ENCODE measurements around the gene CCDC40. TPM values are rescaled to one million over a fixed set of nuclear protein-coding genes. Genes with fewer than 3 reads are reported as not detected.

Gene CCDC40
- total and polyA plus RNA-seq, 2 donors from 2014 or later = 5.1 to 22.6 TPM

DNA sequence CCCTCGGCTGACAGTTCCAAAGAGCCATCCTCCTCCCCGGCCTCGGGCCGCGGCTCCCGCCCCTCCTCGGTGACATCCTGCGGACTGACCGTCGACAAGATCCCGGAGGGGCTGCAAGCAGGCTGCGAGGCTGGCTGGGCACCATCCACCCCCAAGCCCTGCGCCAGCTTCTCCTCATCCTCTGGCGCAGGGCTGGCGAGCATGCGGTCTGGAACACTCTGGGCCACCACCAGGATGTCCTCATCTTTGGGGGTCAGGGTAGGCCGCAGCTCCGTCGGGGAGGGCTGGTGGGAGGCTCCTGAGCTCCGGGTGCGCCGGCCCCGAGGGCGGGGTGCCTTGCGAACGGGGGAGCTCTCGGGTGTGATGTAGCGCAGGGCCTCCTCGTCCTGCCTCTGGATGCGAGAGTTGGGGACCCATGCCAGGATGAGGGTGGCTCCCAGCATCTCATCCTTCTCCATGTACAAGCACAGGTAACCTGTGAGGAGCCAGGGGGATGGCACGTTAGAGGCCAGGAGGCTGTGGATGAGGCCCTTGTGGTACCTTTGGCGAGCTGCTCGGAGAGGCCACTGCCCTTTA, 26.1 kb upstream of the CCDC40 start:
- intact Hi-C loops (cut with DNase I) = no loop called here
- DNase-seq = peak in 1 of 5 donors; percentile 53
- TF ChIP-seq, protein P1, sequence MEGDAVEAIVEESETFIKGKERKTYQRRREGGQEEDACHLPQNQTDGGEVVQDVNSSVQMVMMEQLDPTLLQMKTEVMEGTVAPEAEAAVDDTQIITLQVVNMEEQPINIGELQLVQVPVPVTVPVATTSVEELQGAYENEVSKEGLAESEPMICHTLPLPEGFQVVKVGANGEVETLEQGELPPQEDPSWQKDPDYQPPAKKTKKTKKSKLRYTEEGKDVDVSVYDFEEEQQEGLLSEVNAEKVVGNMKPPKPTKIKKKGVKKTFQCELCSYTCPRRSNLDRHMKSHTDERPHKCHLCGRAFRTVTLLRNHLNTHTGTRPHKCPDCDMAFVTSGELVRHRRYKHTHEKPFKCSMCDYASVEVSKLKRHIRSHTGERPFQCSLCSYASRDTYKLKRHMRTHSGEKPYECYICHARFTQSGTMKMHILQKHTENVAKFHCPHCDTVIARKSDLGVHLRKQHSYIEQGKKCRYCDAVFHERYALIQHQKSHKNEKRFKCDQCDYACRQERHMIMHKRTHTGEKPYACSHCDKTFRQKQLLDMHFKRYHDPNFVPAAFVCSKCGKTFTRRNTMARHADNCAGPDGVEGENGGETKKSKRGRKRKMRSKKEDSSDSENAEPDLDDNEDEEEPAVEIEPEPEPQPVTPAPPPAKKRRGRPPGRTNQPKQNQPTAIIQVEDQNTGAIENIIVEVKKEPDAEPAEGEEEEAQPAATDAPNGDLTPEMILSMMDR (IDR thresholded peaks at IDR 0.05; ENCODE audit: borderline replicate concordance, extremely low read depth, insufficient read depth) = no peak

DNA sequence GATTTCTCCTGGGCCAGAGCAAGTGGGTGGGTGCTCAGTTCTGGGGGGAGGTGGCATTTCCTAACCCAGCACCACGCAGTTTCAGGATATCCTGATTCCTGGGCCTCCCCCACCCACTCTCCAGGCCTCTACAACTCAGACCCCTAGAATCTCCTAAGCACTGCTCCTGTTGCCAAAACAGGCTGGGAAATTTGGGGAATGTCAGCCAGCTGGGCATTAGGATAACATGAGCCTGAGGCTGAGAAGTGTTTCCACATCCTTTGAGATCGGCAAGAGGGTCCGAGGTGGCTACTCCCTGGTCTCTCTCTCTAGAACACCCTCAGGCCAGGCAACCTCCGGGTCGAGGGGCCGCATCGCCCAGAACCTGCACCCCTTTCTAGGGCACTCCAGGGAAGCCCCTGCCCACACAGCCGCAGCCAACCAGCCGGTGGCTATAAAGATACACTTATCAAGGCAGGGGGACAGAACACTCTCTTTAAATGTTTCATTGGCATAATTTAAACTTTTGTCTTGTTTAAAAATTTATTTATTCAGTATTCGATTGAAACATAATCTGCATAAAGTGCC, 24.4 kb upstream of the CCDC40 start:
- no peak overlapping the region for H3K27ac ChIP-seq (ENCODE audit: low read depth in 2 of 2, low read length in 2 of 2)
- FAIRE-seq (no peak), DNase-seq (no peak)
- peaks cover 0 to 13% (median 4%) of the 10 kb centered on the region in 3 donors for H3K36me3 ChIP-seq (ENCODE audit: control insufficient read depth in 2 of 3, insufficient read depth in 3 of 3, low read length in 3 of 3)
- TF ChIP-seq, protein P1 (IDR thresholded peaks at IDR 0.05; ENCODE audit: borderline replicate concordance, extremely low read depth, insufficient read depth) = no peak
- no peaks in the 10 kb centered on the region for H3K9me3 ChIP-seq (ENCODE audit: control insufficient read depth in 2 of 3, insufficient read depth in 1 of 3, low read length in 3 of 3)
- peaks cover 0 to 5% (median 0%) of the 10 kb centered on the region in 3 donors for H3K4me1 ChIP-seq (ENCODE audit: control insufficient read depth in 2 of 3, insufficient read depth in 2 of 3, low read depth in 1 of 3, low read length in 3 of 3)
- H3K9ac ChIP-seq (ENCODE audit: low read length in 3 of 3) = no peak overlapping the region
- intact Hi-C loops (cut with DNase I) = no loop called here
- no peaks in the 10 kb centered on the region for H3K27me3 ChIP-seq (ENCODE audit: control insufficient read depth, insufficient read depth, low read length)
- no peak overlapping the region for H3K4me3 ChIP-seq (ENCODE audit: low read length in 3 of 3)

More for the DNA sequence above, 26.1 kb upstream of the CCDC40 start:
- Histone ChIP-seq H3K27ac (ENCODE audit: low read depth in 2 of 2, low read length in 2 of 2) (no peak overlapping the region), H3K9ac (ENCODE audit: low read length in 3 of 3) (no peak overlapping the region), H3K4me1 (ENCODE audit: control insufficient read depth in 2 of 3, insufficient read depth in 2 of 3, low read depth in 1 of 3, low read length in 3 of 3) (peaks cover 0 to 6% (median 5%) of the 10 kb centered on the region in 3 donors), H3K27me3 (ENCODE audit: control insufficient read depth, insufficient read depth, low read length) (no peaks in the 10 kb centered on the region), H3K9me3 (ENCODE audit: control insufficient read depth in 2 of 3, insufficient read depth in 1 of 3, low read length in 3 of 3) (no peaks in the 10 kb centered on the region), H3K36me3 (ENCODE audit: control insufficient read depth in 2 of 3, insufficient read depth in 3 of 3, low read length in 3 of 3) (peaks cover 0 to 13% (median 4%) of the 10 kb centered on the region in 3 donors), H3K4me3 (ENCODE audit: low read length in 3 of 3) (no peak overlapping the region)
- no peak for FAIRE-seq

DNA sequence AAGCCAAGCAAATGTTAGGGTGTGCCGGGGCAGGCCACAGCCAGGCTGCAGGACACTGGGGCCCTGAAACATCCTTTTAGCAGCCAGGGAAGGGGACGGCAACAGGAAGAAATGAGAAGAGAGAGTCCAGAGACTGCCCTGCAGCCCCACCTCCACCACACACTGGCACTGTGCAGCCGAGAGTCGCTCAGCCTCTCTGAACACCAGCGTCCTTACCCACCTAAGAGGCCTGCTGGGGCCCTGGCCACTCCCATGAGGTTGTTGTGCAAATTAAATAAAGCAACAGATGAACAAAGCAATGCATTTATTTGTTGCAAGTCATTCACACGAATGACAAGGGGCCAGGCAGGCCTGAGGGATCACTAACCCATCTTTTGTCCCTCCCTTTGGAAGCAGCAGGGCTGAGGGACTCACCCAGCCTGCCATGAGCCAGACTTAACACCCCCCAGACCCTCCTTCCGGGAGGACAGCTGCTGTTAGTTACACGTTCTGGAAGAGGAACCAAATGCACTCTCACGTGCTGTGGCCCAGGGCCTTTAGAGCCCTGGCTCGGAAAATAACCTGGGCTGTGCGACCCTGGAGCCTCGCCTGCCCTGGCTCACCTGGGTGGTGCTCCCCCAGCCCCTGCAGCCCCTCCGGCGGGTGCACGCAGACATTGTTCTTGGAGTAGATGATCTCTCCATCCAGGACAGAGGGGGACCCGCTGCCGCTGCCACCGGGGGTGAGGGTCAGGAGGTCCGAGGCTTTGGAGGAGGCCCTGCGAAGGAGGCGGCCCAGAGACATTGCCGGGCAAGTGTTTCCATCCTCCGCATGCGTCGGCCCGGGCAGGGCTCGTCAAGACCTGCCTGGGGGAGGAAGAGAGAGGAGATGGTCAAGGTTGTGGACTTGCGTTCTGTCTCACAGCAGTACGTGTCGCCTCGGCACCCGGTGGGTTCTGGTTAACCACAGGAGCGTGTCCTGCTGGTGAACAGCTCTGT, 23.4 kb upstream of the CCDC40 start:
- FAIRE-seq = no peak
- H3K4me1 ChIP-seq (ENCODE audit: control insufficient read depth in 2 of 3, insufficient read depth in 2 of 3, low read depth in 1 of 3, low read length in 3 of 3) = peaks cover 0 to 5% (median 0%) of the 10 kb centered on the region in 3 donors
- H3K27ac ChIP-seq (ENCODE audit: low read depth in 2 of 2, low read length in 2 of 2) = no peak overlapping the region

More for the DNA sequence above, 23.4 kb upstream of the CCDC40 start:
- no peak overlapping the region for H3K4me3 ChIP-seq (ENCODE audit: low read length in 3 of 3)
- no peak for DNase-seq
- no peak overlapping the region for H3K9ac ChIP-seq (ENCODE audit: low read length in 3 of 3)
- peaks cover 0 to 13% (median 4%) of the 10 kb centered on the region in 3 donors for H3K36me3 ChIP-seq (ENCODE audit: control insufficient read depth in 2 of 3, insufficient read depth in 3 of 3, low read length in 3 of 3)
- no peaks in the 10 kb centered on the region for H3K27me3 ChIP-seq (ENCODE audit: control insufficient read depth, insufficient read depth, low read length)
- intact Hi-C loops (cut with DNase I) = no loop called here
- no peaks in the 10 kb centered on the region for H3K9me3 ChIP-seq (ENCODE audit: control insufficient read depth in 2 of 3, insufficient read depth in 1 of 3, low read length in 3 of 3)
- TF ChIP-seq, protein P1 (IDR thresholded peaks at IDR 0.05; ENCODE audit: borderline replicate concordance, extremely low read depth, insufficient read depth) = no peak

Data from kidney (tissue), 14 donors.